DOHH2 (cell line): ENCODE data around the gene PREX1.

Experiments used
- EZH2phosphoT487 ChIP-seq: fragments of 200-600 bp; sonication (generic); IDR thresholded peaks from 2 replicates; pipeline ENCODE4 v1.6.1; 2017; ENCODE audit warnings: borderline replicate concordance, mild to moderate bottlenecking, antibody characterized with exemption, low read length, moderate library complexity, mixed read lengths
- TF ChIP-seq, protein P1 (sequence below): fragments of 200-600 bp; sonication (generic); IDR thresholded peaks from one replicate; pipeline ENCODE4 v1.5.1; 2014; ENCODE audit warnings: antibody characterized with exemption, mild to moderate bottlenecking, low read depth, low read length; ENCODE audit not compliant: poor library complexity, severe bottlenecking

DNA sequence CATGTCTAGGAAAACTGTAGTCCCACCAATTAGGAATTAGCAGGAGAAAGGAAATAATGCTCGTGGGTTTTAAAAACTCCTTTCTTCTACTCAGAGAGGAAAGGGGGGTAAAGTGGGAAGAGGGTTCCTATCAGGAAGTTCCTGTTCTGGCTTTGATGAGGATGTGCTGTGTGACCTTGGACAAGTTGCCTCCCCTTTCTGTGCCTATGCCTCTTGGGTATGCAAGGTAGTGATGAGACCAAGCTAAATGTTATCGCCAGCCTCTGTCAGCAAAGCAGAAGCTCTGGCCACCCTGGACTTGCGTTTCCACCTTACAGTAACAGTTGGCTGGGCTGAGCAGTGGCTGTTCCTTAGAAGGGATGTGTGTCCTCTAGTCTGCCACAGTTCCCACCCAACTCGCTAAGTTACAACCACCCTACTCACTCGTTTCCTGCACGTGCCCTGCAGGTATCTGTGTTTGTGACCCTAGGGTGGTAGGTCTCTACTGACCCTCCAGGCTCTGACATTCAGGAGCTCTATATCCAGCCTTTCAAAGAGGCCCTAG, 110.0 kb downstream of the PREX1 start:
- TF ChIP-seq, protein P1, sequence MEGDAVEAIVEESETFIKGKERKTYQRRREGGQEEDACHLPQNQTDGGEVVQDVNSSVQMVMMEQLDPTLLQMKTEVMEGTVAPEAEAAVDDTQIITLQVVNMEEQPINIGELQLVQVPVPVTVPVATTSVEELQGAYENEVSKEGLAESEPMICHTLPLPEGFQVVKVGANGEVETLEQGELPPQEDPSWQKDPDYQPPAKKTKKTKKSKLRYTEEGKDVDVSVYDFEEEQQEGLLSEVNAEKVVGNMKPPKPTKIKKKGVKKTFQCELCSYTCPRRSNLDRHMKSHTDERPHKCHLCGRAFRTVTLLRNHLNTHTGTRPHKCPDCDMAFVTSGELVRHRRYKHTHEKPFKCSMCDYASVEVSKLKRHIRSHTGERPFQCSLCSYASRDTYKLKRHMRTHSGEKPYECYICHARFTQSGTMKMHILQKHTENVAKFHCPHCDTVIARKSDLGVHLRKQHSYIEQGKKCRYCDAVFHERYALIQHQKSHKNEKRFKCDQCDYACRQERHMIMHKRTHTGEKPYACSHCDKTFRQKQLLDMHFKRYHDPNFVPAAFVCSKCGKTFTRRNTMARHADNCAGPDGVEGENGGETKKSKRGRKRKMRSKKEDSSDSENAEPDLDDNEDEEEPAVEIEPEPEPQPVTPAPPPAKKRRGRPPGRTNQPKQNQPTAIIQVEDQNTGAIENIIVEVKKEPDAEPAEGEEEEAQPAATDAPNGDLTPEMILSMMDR = no peak
- no peak for TF ChIP-seq EZH2phosphoT487
